Measurements from ENCODE around the gene MYT1. TPM values are rescaled to one million over a fixed set of nuclear protein-coding genes. Genes with fewer than 3 reads are reported as not detected.

MYT1 gene
- total and polyA plus RNA-seq, 2 donors (not counting 1 experiment from before 2014, with no cell fraction given): not detected

DNA sequence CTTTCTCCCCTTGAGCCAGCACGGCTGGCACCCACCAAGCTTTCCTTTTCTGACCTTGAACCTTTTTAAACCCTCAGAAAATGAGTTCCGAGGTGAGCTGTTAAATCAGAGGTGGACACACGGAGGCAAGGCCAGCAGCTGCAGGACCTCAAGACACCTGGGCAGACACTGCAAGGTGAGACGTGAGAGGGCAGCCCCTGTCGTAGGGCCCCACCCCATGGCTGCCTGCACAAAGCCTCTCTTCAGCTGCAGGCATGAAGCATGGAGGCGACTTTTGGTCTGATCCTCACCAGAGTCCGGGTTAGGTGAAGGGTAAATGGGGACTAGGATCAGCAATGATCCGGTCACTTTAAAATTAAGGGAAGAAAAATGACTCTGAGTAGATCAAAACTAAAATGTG, 25.7 kb downstream of the MYT1 start:
- Histone ChIP-seq H3K27me3 (ENCODE audit: control insufficient read depth, insufficient read depth, low read length) (no peaks in the 10 kb centered on the region), H3K9ac (ENCODE audit: insufficient read depth, low read length) (no peak overlapping the region), H3K79me2 (ENCODE audit: control insufficient read depth, insufficient read depth, low read length) (no peaks in the 10 kb centered on the region), H3K4me2 (ENCODE audit: extremely low read depth, insufficient read depth, low read length) (no peak overlapping the region), H4K20me1 (ENCODE audit: control insufficient read depth, extremely low read depth, insufficient read depth, low read length) (no peaks in the 10 kb centered on the region), H3K27ac (ENCODE audit: insufficient read depth, low read length) (no peak overlapping the region), H3K4me1 (ENCODE audit: control insufficient read depth, extremely low read depth, insufficient read depth, low read length) (no peaks in the 10 kb centered on the region), H3K4me3 (replicated peaks in 1 of 4; ENCODE audit: control extremely low read depth in 1 of 4, insufficient read depth in 1 of 4, low read depth in 3 of 4, low read length in 4 of 4) (no peak overlapping the region), H3K9me3 (ENCODE audit: control insufficient read depth, insufficient read depth, low read depth, low read length) (no peaks in the 10 kb centered on the region), H2AFZ (ENCODE audit: low read length) (no peak overlapping the region), H3K36me3 (ENCODE audit: control insufficient read depth, insufficient read depth, low read length) (no peaks in the 10 kb centered on the region)
- DNase-seq (ENCODE audit: low read depth in 2 of 2): no peak
- TF ChIP-seq EZH2 (IDR thresholded peaks at IDR 0.05; ENCODE audit: low read length, missing control alignments): no peak
- TF ChIP-seq, protein P1, sequence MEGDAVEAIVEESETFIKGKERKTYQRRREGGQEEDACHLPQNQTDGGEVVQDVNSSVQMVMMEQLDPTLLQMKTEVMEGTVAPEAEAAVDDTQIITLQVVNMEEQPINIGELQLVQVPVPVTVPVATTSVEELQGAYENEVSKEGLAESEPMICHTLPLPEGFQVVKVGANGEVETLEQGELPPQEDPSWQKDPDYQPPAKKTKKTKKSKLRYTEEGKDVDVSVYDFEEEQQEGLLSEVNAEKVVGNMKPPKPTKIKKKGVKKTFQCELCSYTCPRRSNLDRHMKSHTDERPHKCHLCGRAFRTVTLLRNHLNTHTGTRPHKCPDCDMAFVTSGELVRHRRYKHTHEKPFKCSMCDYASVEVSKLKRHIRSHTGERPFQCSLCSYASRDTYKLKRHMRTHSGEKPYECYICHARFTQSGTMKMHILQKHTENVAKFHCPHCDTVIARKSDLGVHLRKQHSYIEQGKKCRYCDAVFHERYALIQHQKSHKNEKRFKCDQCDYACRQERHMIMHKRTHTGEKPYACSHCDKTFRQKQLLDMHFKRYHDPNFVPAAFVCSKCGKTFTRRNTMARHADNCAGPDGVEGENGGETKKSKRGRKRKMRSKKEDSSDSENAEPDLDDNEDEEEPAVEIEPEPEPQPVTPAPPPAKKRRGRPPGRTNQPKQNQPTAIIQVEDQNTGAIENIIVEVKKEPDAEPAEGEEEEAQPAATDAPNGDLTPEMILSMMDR (conservative IDR thresholded peaks at IDR 0.05 in 1 of 2, IDR thresholded peaks at IDR 0.05 in 1 of 2; ENCODE audit: low read depth in 1 of 2, low read length in 2 of 2): no peak

DNA sequence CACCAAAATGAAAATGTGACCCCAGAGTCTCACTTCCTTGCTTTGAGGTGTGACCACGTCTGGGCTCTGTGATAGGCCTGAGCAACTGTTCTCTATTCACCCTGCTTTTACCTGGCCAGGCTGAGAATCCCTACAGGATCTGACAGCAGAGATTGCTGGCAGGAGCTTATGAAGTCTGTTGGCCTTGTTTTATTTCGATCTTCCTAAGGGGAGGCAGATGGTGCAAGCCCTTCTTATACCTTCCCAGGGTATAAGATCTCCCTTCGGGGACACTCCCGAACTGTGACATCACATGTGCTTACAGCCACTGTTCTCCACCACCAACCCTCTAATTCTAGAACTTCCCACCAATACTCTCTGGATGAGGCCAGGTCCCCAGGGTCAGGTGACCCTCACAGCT, 26.8 kb downstream of the MYT1 start:
- TF ChIP-seq, protein P1 (conservative IDR thresholded peaks at IDR 0.05 in 1 of 2, IDR thresholded peaks at IDR 0.05 in 1 of 2; ENCODE audit: low read depth in 1 of 2, low read length in 2 of 2): no peak
- TF ChIP-seq EZH2 (IDR thresholded peaks at IDR 0.05; ENCODE audit: low read length, missing control alignments): no peak
- no peaks in the 10 kb centered on the region for H3K36me3 ChIP-seq (ENCODE audit: control insufficient read depth, insufficient read depth, low read length)
- no peaks in the 10 kb centered on the region for H3K27me3 ChIP-seq (ENCODE audit: control insufficient read depth, insufficient read depth, low read length)
- no peak for DNase-seq (ENCODE audit: low read depth in 2 of 2)
- H3K9me3 ChIP-seq (ENCODE audit: control insufficient read depth, insufficient read depth, low read depth, low read length): no peaks in the 10 kb centered on the region
- H3K9ac ChIP-seq (ENCODE audit: insufficient read depth, low read length): no peak overlapping the region
- no peak overlapping the region for H3K4me3 ChIP-seq (replicated peaks in 1 of 4; ENCODE audit: control extremely low read depth in 1 of 4, insufficient read depth in 1 of 4, low read depth in 3 of 4, low read length in 4 of 4)
- no peaks in the 10 kb centered on the region for H3K4me1 ChIP-seq (ENCODE audit: control insufficient read depth, extremely low read depth, insufficient read depth, low read length)
- H3K27ac ChIP-seq (ENCODE audit: insufficient read depth, low read length): no peak overlapping the region
- H4K20me1 ChIP-seq (ENCODE audit: control insufficient read depth, extremely low read depth, insufficient read depth, low read length): no peaks in the 10 kb centered on the region
- H3K4me2 ChIP-seq (ENCODE audit: extremely low read depth, insufficient read depth, low read length): no peak overlapping the region
- no peaks in the 10 kb centered on the region for H3K79me2 ChIP-seq (ENCODE audit: control insufficient read depth, insufficient read depth, low read length)
- no peak overlapping the region for H2AFZ ChIP-seq (ENCODE audit: low read length)

DNA sequence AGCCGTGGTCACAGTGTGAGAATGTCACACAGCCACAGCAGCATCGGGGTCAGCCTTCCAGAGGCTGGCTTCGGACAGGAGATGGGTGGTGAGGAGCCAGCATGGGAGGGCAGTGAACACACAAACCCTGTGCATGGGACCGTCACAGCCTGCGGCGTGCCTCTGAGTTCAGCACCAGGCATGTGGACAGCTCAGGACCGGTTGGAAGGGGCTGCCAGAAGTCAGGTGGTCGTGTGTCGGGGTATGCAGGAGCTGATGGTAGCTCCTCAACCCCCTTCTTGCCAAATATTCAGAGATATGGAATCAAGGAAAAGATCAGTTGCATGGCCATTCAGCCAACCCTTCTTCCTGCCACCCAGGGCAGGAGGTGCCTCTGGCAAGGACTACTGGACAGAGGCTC, 28.2 kb downstream of the MYT1 start:
- H2AFZ ChIP-seq (ENCODE audit: low read length): no peak overlapping the region
- H4K20me1 ChIP-seq (ENCODE audit: control insufficient read depth, extremely low read depth, insufficient read depth, low read length): no peaks in the 10 kb centered on the region
- H3K27me3 ChIP-seq (ENCODE audit: control insufficient read depth, insufficient read depth, low read length): no peaks in the 10 kb centered on the region

More for the DNA sequence above, 28.2 kb downstream of the MYT1 start:
- DNase-seq (ENCODE audit: low read depth in 2 of 2): no peak
- Histone ChIP-seq H3K36me3 (ENCODE audit: control insufficient read depth, insufficient read depth, low read length) (no peaks in the 10 kb centered on the region), H3K4me3 (replicated peaks in 1 of 4; ENCODE audit: control extremely low read depth in 1 of 4, insufficient read depth in 1 of 4, low read depth in 3 of 4, low read length in 4 of 4) (no peak overlapping the region), H3K4me1 (ENCODE audit: control insufficient read depth, extremely low read depth, insufficient read depth, low read length) (no peaks in the 10 kb centered on the region), H3K9ac (ENCODE audit: insufficient read depth, low read length) (no peak overlapping the region), H3K4me2 (ENCODE audit: extremely low read depth, insufficient read depth, low read length) (no peak overlapping the region), H3K9me3 (ENCODE audit: control insufficient read depth, insufficient read depth, low read depth, low read length) (no peaks in the 10 kb centered on the region), H3K79me2 (ENCODE audit: control insufficient read depth, insufficient read depth, low read length) (no peaks in the 10 kb centered on the region), H3K27ac (ENCODE audit: insufficient read depth, low read length) (no peak overlapping the region)
- TF ChIP-seq, protein P1 (conservative IDR thresholded peaks at IDR 0.05 in 1 of 2, IDR thresholded peaks at IDR 0.05 in 1 of 2; ENCODE audit: low read depth in 1 of 2, low read length in 2 of 2): no peak
- no peak for TF ChIP-seq EZH2 (IDR thresholded peaks at IDR 0.05; ENCODE audit: low read length, missing control alignments)
